GM18867 (cell line): ENCODE results near the gene TPRX2.
"Not testable (repeated sequence)": the region's sequence is repeated elsewhere in the genome, so short reads cannot be mapped to it uniquely, and the experiment has no call there.

Experiments used
- ATAC-seq: cut with Tn5 transposase; IDR thresholded peaks from one replicate; pipeline ENCODE4 v1.9.1; 2021; ENCODE audit warnings: mild to moderate bottlenecking, moderate library complexity; ENCODE audit not compliant: unreplicated experiment

The TPRX2 gene

GRCh38 chr19:47858646-47859285 is at the start of gene TPRX2:
Gene TPRX2, plus strand, starts transcription at chr19:47859235. Its CDS starts 12 bp downstream, at chr19:47859247.
- ATAC-seq = not testable (repeated sequence)

- ATAC-seq = no peak
Measured at GRCh38 chr19:47813304-47813994, 45.6 kb upstream of the TPRX2 start.

- no peak for ATAC-seq
Measured at GRCh38 chr19:47813995-47814328, 45.1 kb upstream of the TPRX2 start.

- ATAC-seq = not testable (repeated sequence)
Measured at GRCh38 chr19:47816270-47816669, 42.8 kb upstream of the TPRX2 start.

GRCh38 chr19:47818221-47818620 is 40.8 kb upstream of the TPRX2 start:
- not testable (repeated sequence) for ATAC-seq

GRCh38 chr19:47819858-47820257 is 39.2 kb upstream of the TPRX2 start:
- ATAC-seq = no peak

GRCh38 chr19:47820410-47820809 is 38.6 kb upstream of the TPRX2 start:
- no peak for ATAC-seq

- ATAC-seq = no peak
Measured at GRCh38 chr19:47821460-47822020, 37.5 kb upstream of the TPRX2 start, which contains the start of gene CRX. Gene CRX, plus strand, starts transcription at chr19:47821937. Its CDS starts 12,507 bp downstream, at chr19:47834444.

GRCh38 chr19:47824396-47824795 is 34.6 kb upstream of the TPRX2 start:
- ATAC-seq = no peak

GRCh38 chr19:47826800-47827199 is 32.2 kb upstream of the TPRX2 start:
- no peak for ATAC-seq

GRCh38 chr19:47832723-47833122 is 26.3 kb upstream of the TPRX2 start:
- ATAC-seq = no peak

- ATAC-seq = no peak
Measured at GRCh38 chr19:47836038-47836437, 23.0 kb upstream of the TPRX2 start.

GRCh38 chr19:47839411-47839810 is 19.6 kb upstream of the TPRX2 start:
- ATAC-seq = no peak

- ATAC-seq = no peak
Measured at GRCh38 chr19:47839913-47840312, 19.1 kb upstream of the TPRX2 start.

- ATAC-seq = no peak
Measured at GRCh38 chr19:47842941-47843340, 16.1 kb upstream of the TPRX2 start.

- ATAC-seq = no peak
Measured at GRCh38 chr19:47848425-47848822, 10.6 kb upstream of the TPRX2 start.

GRCh38 chr19:47848823-47849473 is 10.1 kb upstream of the TPRX2 start:
- no peak for ATAC-seq

- ATAC-seq = no peak
Measured at GRCh38 chr19:47853003-47853402, 6.0 kb upstream of the TPRX2 start.

- ATAC-seq = no peak
Measured at GRCh38 chr19:47854459-47854858, 4.6 kb upstream of the TPRX2 start.

GRCh38 chr19:47858231-47858630 is 804 bp upstream of the TPRX2 start:
- ATAC-seq = not testable (repeated sequence)

- not testable (repeated sequence) for ATAC-seq
Measured at GRCh38 chr19:47859838-47860237, 803 bp downstream of the TPRX2 start.
